SK-N-SH (cell line): ENCODE measurements around the gene ZNF609. TPM values are rescaled to one million over a fixed set of nuclear protein-coding genes. Genes with fewer than 3 reads are reported as not detected.
A peak's percentile ranks its signal among the peaks of the same experiment; 100 is the strongest.

Experiments
- CTCF ChIA-PET: fragments of 300-600, 350-600 bp; formaldehyde crosslinking; extraction: SDS; loops from one replicate; lab custom pipeline; 2021; lab: Yijun Ruan, JAX
- POLR2A ChIA-PET: fragments of 350-600 bp; sonication (Branson Sonifier 250); formaldehyde crosslinking; extraction: SDS; loops from one replicate; lab custom pipeline; 2020; ENCODE audit warnings: antibody characterized with exemption, inconsistent platforms; lab: Yijun Ruan, JAX
- DNase-seq: peaks from one replicate; pipeline ENCODE4 v3.0.0; 2012
- H2AFZ ChIP-seq: fragments of 200-600 bp; sonication (generic); 2 replicates; pipeline ENCODE4 v1.8.1; 2016; ENCODE audit warnings: antibody characterized with exemption, mild to moderate bottlenecking, low read depth
- H3F3A ChIP-seq: fragments of 200-600 bp; sonication (generic); replicated peaks from 2 replicates; pipeline ENCODE3; 2016; ENCODE audit warnings: antibody characterized with exemption, mild to moderate bottlenecking; ENCODE audit not compliant: insufficient read depth
- H3K27ac ChIP-seq, 2 experiments: fragments of 200-500 bp in 1 of 2; fragments of 200-600 bp in 1 of 2; sonication (Bioruptor generic) in 1 of 2; sonication (generic), shearing (Covaris generic) in 1 of 2; 2 replicates each; pipeline versions ENCODE4 v1.5.1 to v1.6.1; 2014 to 2016; ENCODE audit warnings: low read depth in 2 of 2, inconsistent platforms in 1 of 2, low read length in 1 of 2, mild to moderate bottlenecking in 1 of 2, mixed read lengths in 1 of 2
- H3K27me3 ChIP-seq: fragments of 200-600 bp; sonication (generic), shearing (Covaris generic); 2 replicates; pipeline ENCODE4 v1.6.1; 2016; ENCODE audit warnings: mixed run types; ENCODE audit not compliant: insufficient read depth
- H3K36me3 ChIP-seq, 2 experiments: fragments of 200-500 bp in 1 of 2; fragments of 200-600 bp in 1 of 2; sonication (Bioruptor generic) in 1 of 2; sonication (generic) in 1 of 2; replicated peaks in 1 of 2; 2 replicates each; pipeline versions ENCODE3 to v1.5.1; 2014 to 2016; ENCODE audit warnings: low read length in 1 of 2, mild to moderate bottlenecking in 1 of 2; ENCODE audit not compliant: insufficient read depth in 2 of 2, control insufficient read depth in 1 of 2
- H3K4me1 ChIP-seq, 2 experiments: fragments of 200-500 bp in 1 of 2; fragments of 200-600 bp in 1 of 2; sonication (Bioruptor generic) in 1 of 2; sonication (generic), shearing (Covaris generic) in 1 of 2; 2 replicates each; pipeline versions ENCODE4 v1.5.1 to v1.6.1; 2014 to 2016; ENCODE audit warnings: low read depth in 1 of 2, low read length in 1 of 2, mixed run types in 1 of 2; ENCODE audit not compliant: insufficient read depth in 2 of 2, control insufficient read depth in 1 of 2
- H3K4me2 ChIP-seq: fragments of 200-600 bp; sonication (generic), shearing (Covaris generic); 2 replicates; pipeline ENCODE4 v1.6.1; 2017; ENCODE audit warnings: mixed run types
- H3K4me3 ChIP-seq, 2 experiments: fragments of 200-500 bp in 1 of 2; fragments of 200-600 bp in 1 of 2; sonication (Bioruptor generic) in 1 of 2; sonication (generic), shearing (Covaris generic) in 1 of 2; 2 replicates each; pipeline versions ENCODE4 v1.5.1 to v1.8.1; 2014 to 2016; ENCODE audit warnings: low read depth in 2 of 2, inconsistent platforms in 1 of 2, low read length in 1 of 2, mild to moderate bottlenecking in 1 of 2, mixed read lengths in 1 of 2, moderate library complexity in 1 of 2
- H3K79me2 ChIP-seq: fragments of 200-600 bp; sonication (generic); 2 replicates; pipeline ENCODE4 v1.8.1; 2017; ENCODE audit warnings: mild to moderate bottlenecking; ENCODE audit not compliant: insufficient read depth
- H3K9ac ChIP-seq: fragments of 200-600 bp; sonication (generic); 2 replicates; pipeline ENCODE4 v1.6.1; 2017; ENCODE audit warnings: mixed run types
- H3K9me2 ChIP-seq: fragments of 200-600 bp; sonication (generic); 2 replicates; pipeline ENCODE4 v1.6.1; 2017; ENCODE audit warnings: mixed run types
- H3K9me3 ChIP-seq: fragments of 200-600 bp; sonication (generic); 2 replicates; pipeline ENCODE4 v1.6.1; 2017; ENCODE audit warnings: mixed run types, mild to moderate bottlenecking, moderate library complexity
- H4K20me1 ChIP-seq: fragments of 200-600 bp; sonication (generic); 2 replicates; pipeline ENCODE4 v1.6.1; 2017; ENCODE audit warnings: mild to moderate bottlenecking, mixed run types; ENCODE audit not compliant: insufficient read depth
- CHD2 ChIP-seq: fragments of 150-350 bp; IDR thresholded peaks from 2 replicates; pipeline ENCODE4 v1.6.1; 2018; ENCODE audit warnings: low read length; ENCODE audit not compliant: partially characterized antibody
- EP300 ChIP-seq, 2 experiments: IDR thresholded peaks; 2 replicates each; pipeline versions ENCODE4 v1.4.0 to v1.6.1; 2012; ENCODE audit warnings: borderline replicate concordance in 1 of 2, low read depth in 1 of 2, low read length in 1 of 2
- EZH2phosphoT487 ChIP-seq: fragments of 200-600 bp; sonication (generic); IDR thresholded peaks from 2 replicates; pipeline ENCODE4 v1.6.1; 2017; ENCODE audit warnings: low read depth, mixed run types, mild to moderate bottlenecking, antibody characterized with exemption, moderate library complexity, borderline replicate concordance
- FOXJ3 ChIP-seq: sonication (generic); formaldehyde crosslinking; IDR thresholded peaks from 2 replicates; pipeline ENCODE4 v1.5.1; 2020; ENCODE audit warnings: mild to moderate bottlenecking, missing genetic modification reagents
- FOXM1 ChIP-seq: IDR thresholded peaks from 2 replicates; pipeline ENCODE4 v1.4.0; 2012; ENCODE audit warnings: low read depth, mild to moderate bottlenecking
- GATA2 ChIP-seq: sonication (generic); formaldehyde crosslinking; IDR thresholded peaks from 2 replicates; pipeline ENCODE4 v1.5.0; 2020; ENCODE audit warnings: mild to moderate bottlenecking, missing genetic modification reagents
- MEF2A ChIP-seq: IDR thresholded peaks from 2 replicates; pipeline ENCODE4 v1.4.0; 2012; ENCODE audit warnings: low read depth, borderline replicate concordance
- MXI1 ChIP-seq: IDR thresholded peaks from 2 replicates; pipeline ENCODE4 v1.6.1; 2012; ENCODE audit warnings: mild to moderate bottlenecking, low read depth, low read length, improper control_type of control experiment
- NFIC ChIP-seq: IDR thresholded peaks from 2 replicates; pipeline ENCODE4 v1.4.0; 2012; ENCODE audit warnings: borderline replicate concordance
- POLR2AphosphoS5 ChIP-seq: IDR thresholded peaks from 2 replicates; pipeline ENCODE4 v1.6.1; 2012; ENCODE audit warnings: low read depth, low read length
- RAD21 ChIP-seq: IDR thresholded peaks from 2 replicates; pipeline ENCODE4 v1.6.1; 2012; ENCODE audit warnings: mild to moderate bottlenecking, low read length
- RCOR1 ChIP-seq: fragments of 150-350 bp; IDR thresholded peaks from 2 replicates; pipeline ENCODE4 v1.6.1; 2017; ENCODE audit warnings: antibody characterized with exemption, low read length
- RXRA ChIP-seq: IDR thresholded peaks from 2 replicates; pipeline ENCODE4 v1.4.0; 2012; ENCODE audit warnings: low read depth, mild to moderate bottlenecking, borderline replicate concordance
- TAF1 ChIP-seq: IDR thresholded peaks from 2 replicates; pipeline ENCODE4 v1.6.1; 2012; ENCODE audit warnings: low read depth, mild to moderate bottlenecking, low read length, moderate library complexity, borderline replicate concordance
- TCF12 ChIP-seq: IDR thresholded peaks from 2 replicates; pipeline ENCODE4 v1.4.0; 2012
- whole genome bisulfite sequencing: methylation state at CpG from one replicate; pipeline ENCODE4 v1.1.6; 2017; ENCODE audit warnings: low lambda C conversion rate; 5-methylcytosine and 5-hydroxymethylcytosine counted together
- polyA plus RNA-seq, 3 experiments: library from polyadenylated mRNA; depleted of rRNA; stranded (reverse); fragments of >200 nt; gene quantifications; 2 replicates each; pipeline ENCODE4 v1.2.3, GENCODE V29; 2012
- TF ChIP-seq, protein P1 (sequence below): IDR thresholded peaks from 2 replicates; pipeline ENCODE4; 2012
- TF ChIP-seq, protein P2 (sequence below): fragments of 150-350 bp; IDR thresholded peaks from 2 replicates; pipeline ENCODE4 v1.6.1; 2016; ENCODE audit warnings: mild to moderate bottlenecking, low read depth, low read length
- TF ChIP-seq, protein P3 (sequence below): IDR thresholded peaks from 2 replicates; pipeline ENCODE4 v1.4.0; 2012; ENCODE audit warnings: low read depth
- TF ChIP-seq, protein P4 (sequence below): IDR thresholded peaks from 2 replicates; pipeline ENCODE4 v1.4.0; 2012; ENCODE audit warnings: low read depth, borderline replicate concordance
- TF ChIP-seq, protein P5 (sequence below): IDR thresholded peaks from 2 replicates; pipeline ENCODE4 v1.6.1; 2012; ENCODE audit warnings: mild to moderate bottlenecking, low read depth, low read length, moderate library complexity

ZNF609 gene
- polyA plus RNA-seq, 1 of the 3 experiments (the other 2 are of a cell fraction) = 12.6 TPM

DNA sequence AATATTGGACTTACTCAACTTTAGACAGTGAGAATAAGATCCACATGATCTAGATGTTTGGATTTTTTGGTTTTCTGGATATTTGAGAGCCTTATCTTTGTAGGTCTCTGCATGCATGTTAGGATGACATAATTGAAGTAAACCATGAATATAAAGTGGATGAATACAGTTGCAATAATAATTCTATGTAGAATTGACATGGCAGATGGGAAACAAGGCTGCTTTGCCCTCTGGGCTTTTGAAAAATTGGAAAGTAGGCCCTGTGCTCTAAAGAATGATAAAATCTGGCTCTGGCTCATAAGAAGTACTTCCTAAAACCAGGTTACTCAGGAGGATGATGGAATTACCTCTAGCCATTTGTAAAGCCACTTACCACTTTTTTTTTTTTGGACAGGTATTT, 86.9 kb downstream of the ZNF609 start:
- H3K9me3 ChIP-seq = no peaks in the 10 kb centered on the region
- H3K9ac ChIP-seq = no peak overlapping the region
- no peaks in the 10 kb centered on the region for H3K36me3 ChIP-seq
- POLR2A ChIA-PET = no interaction called here
- peaks cover 5% of the 10 kb centered on the region for H3F3A ChIP-seq
- H3K4me3 ChIP-seq = no peak overlapping the region
- H3K27ac ChIP-seq = no peak overlapping the region
- no peak overlapping the region for H2AFZ ChIP-seq
- peaks cover 0 to 6% of the 10 kb centered on the region in 2 experiments; a peak in 2 of 4 replicates for H3K4me1 ChIP-seq
- TF ChIP-seq RXRA (no peak), MEF2A (no peak), GATA2 (peak; percentile 61), EZH2phosphoT487 (no peak), RCOR1 (peak; percentile 17; the same call in 1 of the 2 replicates), MXI1 (no peak), FOXM1 (no peak), EP300 (IDR thresholded peaks at IDR 0.05; ENCODE audit: borderline replicate concordance in 1 of 2, low read depth in 1 of 2, low read length in 1 of 2) (peak in 1 of 2 experiments; percentile 52; a peak in 1 of 4 replicates), CHD2 (no peak)
- TF ChIP-seq, protein P1, sequence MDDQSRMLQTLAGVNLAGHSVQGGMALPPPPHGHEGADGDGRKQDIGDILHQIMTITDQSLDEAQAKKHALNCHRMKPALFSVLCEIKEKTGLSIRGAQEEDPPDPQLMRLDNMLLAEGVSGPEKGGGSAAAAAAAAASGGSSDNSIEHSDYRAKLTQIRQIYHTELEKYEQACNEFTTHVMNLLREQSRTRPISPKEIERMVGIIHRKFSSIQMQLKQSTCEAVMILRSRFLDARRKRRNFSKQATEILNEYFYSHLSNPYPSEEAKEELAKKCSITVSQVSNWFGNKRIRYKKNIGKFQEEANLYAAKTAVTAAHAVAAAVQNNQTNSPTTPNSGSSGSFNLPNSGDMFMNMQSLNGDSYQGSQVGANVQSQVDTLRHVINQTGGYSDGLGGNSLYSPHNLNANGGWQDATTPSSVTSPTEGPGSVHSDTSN = no peak
- TF ChIP-seq, all 33 proteins: peak for 3
- Histone ChIP-seq H3K27me3 (no peaks in the 10 kb centered on the region), H4K20me1 (peaks cover 62% of the 10 kb centered on the region), H3K4me2 (no peak overlapping the region), H3K9me2 (no peaks in the 10 kb centered on the region), H3K79me2 (peaks cover 99% of the 10 kb centered on the region)
- CTCF ChIA-PET = no interaction called here
- DNase-seq = peak; percentile 59

DNA sequence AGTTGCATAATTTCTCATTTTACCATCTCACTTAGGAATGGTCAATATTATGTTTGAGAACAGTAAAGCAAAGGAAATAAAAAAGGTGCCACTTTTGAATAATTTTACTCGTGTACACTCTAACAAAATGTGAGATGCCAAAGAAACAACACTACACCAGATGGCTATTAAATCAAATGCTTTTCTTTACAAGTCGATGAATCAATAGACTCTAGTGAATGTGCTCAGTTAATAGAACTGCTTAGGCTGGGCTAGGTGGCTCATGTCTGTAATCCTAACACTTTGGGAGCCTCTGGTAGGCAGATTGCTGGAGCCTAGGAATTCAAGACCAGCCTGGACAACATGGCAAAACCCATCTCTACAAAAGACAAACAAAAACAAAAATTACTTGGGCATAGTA, 87.9 kb downstream of the ZNF609 start:
- no peak overlapping the region for H3K9ac ChIP-seq
- 85% methylated on average over 2 of the region's 2 CpGs for WGBS
- POLR2A ChIA-PET = no interaction called here
- TF ChIP-seq MXI1 (no peak), CHD2 (no peak), RAD21 (no peak), FOXJ3 (CRISPR knock-in tag) (no peak), POLR2AphosphoS5 (no peak), TAF1 (no peak), NFIC (no peak), EZH2phosphoT487 (no peak), RCOR1 (no peak), TCF12 (no peak)
- TF ChIP-seq, protein P2, sequence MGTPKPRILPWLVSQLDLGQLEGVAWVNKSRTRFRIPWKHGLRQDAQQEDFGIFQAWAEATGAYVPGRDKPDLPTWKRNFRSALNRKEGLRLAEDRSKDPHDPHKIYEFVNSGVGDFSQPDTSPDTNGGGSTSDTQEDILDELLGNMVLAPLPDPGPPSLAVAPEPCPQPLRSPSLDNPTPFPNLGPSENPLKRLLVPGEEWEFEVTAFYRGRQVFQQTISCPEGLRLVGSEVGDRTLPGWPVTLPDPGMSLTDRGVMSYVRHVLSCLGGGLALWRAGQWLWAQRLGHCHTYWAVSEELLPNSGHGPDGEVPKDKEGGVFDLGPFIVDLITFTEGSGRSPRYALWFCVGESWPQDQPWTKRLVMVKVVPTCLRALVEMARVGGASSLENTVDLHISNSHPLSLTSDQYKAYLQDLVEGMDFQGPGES = no peak
- TF ChIP-seq, protein P3, sequence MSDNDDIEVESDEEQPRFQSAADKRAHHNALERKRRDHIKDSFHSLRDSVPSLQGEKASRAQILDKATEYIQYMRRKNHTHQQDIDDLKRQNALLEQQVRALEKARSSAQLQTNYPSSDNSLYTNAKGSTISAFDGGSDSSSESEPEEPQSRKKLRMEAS = no peak
- TF ChIP-seq, protein P4, sequence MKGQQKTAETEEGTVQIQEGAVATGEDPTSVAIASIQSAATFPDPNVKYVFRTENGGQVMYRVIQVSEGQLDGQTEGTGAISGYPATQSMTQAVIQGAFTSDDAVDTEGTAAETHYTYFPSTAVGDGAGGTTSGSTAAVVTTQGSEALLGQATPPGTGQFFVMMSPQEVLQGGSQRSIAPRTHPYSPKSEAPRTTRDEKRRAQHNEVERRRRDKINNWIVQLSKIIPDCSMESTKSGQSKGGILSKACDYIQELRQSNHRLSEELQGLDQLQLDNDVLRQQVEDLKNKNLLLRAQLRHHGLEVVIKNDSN = no peak
- TF ChIP-seq, protein P5, sequence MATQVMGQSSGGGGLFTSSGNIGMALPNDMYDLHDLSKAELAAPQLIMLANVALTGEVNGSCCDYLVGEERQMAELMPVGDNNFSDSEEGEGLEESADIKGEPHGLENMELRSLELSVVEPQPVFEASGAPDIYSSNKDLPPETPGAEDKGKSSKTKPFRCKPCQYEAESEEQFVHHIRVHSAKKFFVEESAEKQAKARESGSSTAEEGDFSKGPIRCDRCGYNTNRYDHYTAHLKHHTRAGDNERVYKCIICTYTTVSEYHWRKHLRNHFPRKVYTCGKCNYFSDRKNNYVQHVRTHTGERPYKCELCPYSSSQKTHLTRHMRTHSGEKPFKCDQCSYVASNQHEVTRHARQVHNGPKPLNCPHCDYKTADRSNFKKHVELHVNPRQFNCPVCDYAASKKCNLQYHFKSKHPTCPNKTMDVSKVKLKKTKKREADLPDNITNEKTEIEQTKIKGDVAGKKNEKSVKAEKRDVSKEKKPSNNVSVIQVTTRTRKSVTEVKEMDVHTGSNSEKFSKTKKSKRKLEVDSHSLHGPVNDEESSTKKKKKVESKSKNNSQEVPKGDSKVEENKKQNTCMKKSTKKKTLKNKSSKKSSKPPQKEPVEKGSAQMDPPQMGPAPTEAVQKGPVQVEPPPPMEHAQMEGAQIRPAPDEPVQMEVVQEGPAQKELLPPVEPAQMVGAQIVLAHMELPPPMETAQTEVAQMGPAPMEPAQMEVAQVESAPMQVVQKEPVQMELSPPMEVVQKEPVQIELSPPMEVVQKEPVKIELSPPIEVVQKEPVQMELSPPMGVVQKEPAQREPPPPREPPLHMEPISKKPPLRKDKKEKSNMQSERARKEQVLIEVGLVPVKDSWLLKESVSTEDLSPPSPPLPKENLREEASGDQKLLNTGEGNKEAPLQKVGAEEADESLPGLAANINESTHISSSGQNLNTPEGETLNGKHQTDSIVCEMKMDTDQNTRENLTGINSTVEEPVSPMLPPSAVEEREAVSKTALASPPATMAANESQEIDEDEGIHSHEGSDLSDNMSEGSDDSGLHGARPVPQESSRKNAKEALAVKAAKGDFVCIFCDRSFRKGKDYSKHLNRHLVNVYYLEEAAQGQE = no peak

More for the DNA sequence above, 87.9 kb downstream of the ZNF609 start:
- Histone ChIP-seq H2AFZ (no peak overlapping the region), H3K27me3 (no peaks in the 10 kb centered on the region), H3K79me2 (peaks cover 100% of the 10 kb centered on the region), H3K9me2 (no peaks in the 10 kb centered on the region), H3K4me3 (no peak overlapping the region), H4K20me1 (peaks cover 70% of the 10 kb centered on the region), H3K36me3 (no peaks in the 10 kb centered on the region), H3K9me3 (no peaks in the 10 kb centered on the region), H3K4me2 (no peak overlapping the region), H3F3A (peaks cover 5% of the 10 kb centered on the region), H3K4me1 (peaks cover 0 to 6% of the 10 kb centered on the region in 2 experiments; a peak in 2 of 4 replicates), H3K27ac (no peak overlapping the region)
- no peak for DNase-seq
- CTCF ChIA-PET = interaction anchor here (1.2 kb wide), 1 partner anchor 87 kb away, joined by 4 read pairs; no protein-coding TSS in a partner anchor
